HCT116 (cell line): ENCODE measurements around the gene PLAGL2. TPM values are rescaled to one million over a fixed set of nuclear protein-coding genes. Genes with fewer than 3 reads are reported as not detected.

Source experiments
- ATAC-seq: fragments of 200-7000 bp; cut with Tn5 transposase; 2 replicates; pipeline ENCODE4 v1.9.1; 2020; ENCODE audit warnings: mild to moderate bottlenecking, moderate library complexity
- BruUV-seq: library from RNA; stranded (reverse); fragments of 400-500 nt; replicated peaks from 2 replicates; lab custom pipeline; 2021; lab: Mats Ljungman, UMichigan
- CTCF ChIA-PET: fragments of 300-600 bp; sonication (Branson Sonifier 250); formaldehyde crosslinking; loops from one replicate; lab custom pipeline; 2021; ENCODE audit warnings: antibody characterized with exemption; lab: Charles Lee
- POLR2A ChIA-PET: fragments of 300-600, 350-600 bp; sonication (Branson Sonifier 250); formaldehyde crosslinking; loops from one replicate; lab custom pipeline; 2021; ENCODE audit warnings: antibody characterized with exemption; lab: Charles Lee
- RAD21 ChIA-PET, 2 experiments: fragments of 300-600 bp; sonication (Branson Sonifier 250); formaldehyde crosslinking; loops; one replicate each; lab custom pipeline; 2023; ENCODE audit warnings: low total read pairs in 2 of 2; ENCODE audit not compliant: uncharacterized antibody in 2 of 2, unreplicated experiment in 2 of 2, low non-redundant PET in 1 of 2; lab: Charles Lee
- DNase-seq: peaks from one replicate; pipeline ENCODE4 v3.0.0-alpha.2; 2010; ENCODE audit warnings: low read depth, low spot score
- H2AFZ ChIP-seq: fragments of 200-600 bp; shearing (Covaris generic), sonication (generic); 2 replicates; pipeline ENCODE4 v1.6.1; 2017; ENCODE audit warnings: low read depth, mixed run types, mixed read lengths, antibody characterized with exemption, low read length; ENCODE audit not compliant: poor library complexity, severe bottlenecking
- H3K27ac ChIP-seq: 2 replicates; pipeline ENCODE4 v1.5.1; 2012; ENCODE audit warnings: low read depth, low read length
- H3K27me3 ChIP-seq: fragments of 200-600 bp; sonication (generic); 2 replicates; pipeline ENCODE4 v1.6.1; 2016; ENCODE audit warnings: mixed run types, low read length, mixed read lengths; ENCODE audit not compliant: insufficient read depth
- H3K36me3 ChIP-seq, 2 experiments: fragments of 200-500 bp in 1 of 2; fragments of 200-600 bp in 1 of 2; sonication (Bioruptor generic) in 1 of 2; sonication (generic) in 1 of 2; 2 replicates each; pipeline versions ENCODE4 v1.5.1 to v1.6.1; 2014 to 2016; ENCODE audit warnings: low read length in 2 of 2, inconsistent platforms in 1 of 2, mixed read lengths in 1 of 2, mixed run types in 1 of 2; ENCODE audit not compliant: insufficient read depth in 2 of 2, control insufficient read depth in 1 of 2
- H3K4me1 ChIP-seq, 2 experiments: fragments of 200-600 bp in 1 of 2; sonication (generic) in 1 of 2; 2 replicates each; pipeline versions ENCODE4 v1.5.1 to v1.6.1; 2012 to 2017; ENCODE audit warnings: low read length in 2 of 2, inconsistent platforms in 1 of 2, mild to moderate bottlenecking in 1 of 2, mixed read lengths in 1 of 2, mixed run types in 1 of 2, moderate library complexity in 1 of 2; ENCODE audit not compliant: insufficient read depth in 2 of 2, control insufficient read depth in 1 of 2
- H3K4me2 ChIP-seq: fragments of 200-600 bp; sonication (generic); 2 replicates; pipeline ENCODE4 v1.6.1; 2017; ENCODE audit warnings: mixed run types, low read length, mixed read lengths
- H3K4me3 ChIP-seq, 2 experiments: fragments of 200-600 bp in 1 of 2; sonication (generic) in 1 of 2; replicated peaks in 1 of 2; 2 replicates each; pipeline ENCODE4 v1.5.1; 2011 to 2016; ENCODE audit warnings: low read length in 2 of 2, control low read depth in 1 of 2, low read depth in 1 of 2, mild to moderate bottlenecking in 1 of 2, mixed read lengths in 1 of 2, mixed run types in 1 of 2
- H3K79me2 ChIP-seq: fragments of 200-600 bp; sonication (generic); 2 replicates; pipeline ENCODE4 v1.6.1; 2017; ENCODE audit warnings: mild to moderate bottlenecking, mixed run types, low read length, moderate library complexity, mixed read lengths; ENCODE audit not compliant: insufficient read depth
- H3K9ac ChIP-seq: fragments of 200-600 bp; sonication (generic); 2 replicates; pipeline ENCODE4 v1.6.1; 2016; ENCODE audit warnings: low read length, mixed read lengths
- H3K9me2 ChIP-seq: fragments of 200-600 bp; sonication (generic), shearing (Covaris generic); 2 replicates; pipeline ENCODE4 v1.6.1; 2017; ENCODE audit warnings: mixed run types, mild to moderate bottlenecking, moderate library complexity; ENCODE audit not compliant: insufficient read depth
- H3K9me3 ChIP-seq, 2 experiments: fragments of 200-500 bp in 1 of 2; fragments of 200-600 bp in 1 of 2; sonication (Bioruptor generic) in 1 of 2; sonication (generic) in 1 of 2; 2 replicates each; pipeline ENCODE4 v1.6.1; 2014 to 2017; ENCODE audit warnings: low read length in 2 of 2, mixed read lengths in 2 of 2, inconsistent platforms in 1 of 2, low read depth in 1 of 2, mild to moderate bottlenecking in 1 of 2, mixed run types in 1 of 2, moderate library complexity in 1 of 2; ENCODE audit not compliant: control insufficient read depth in 1 of 2, insufficient read depth in 1 of 2
- H4K20me1 ChIP-seq: fragments of 200-600 bp; sonication (generic), shearing (Covaris generic); 2 replicates; pipeline ENCODE4 v1.6.1; 2017; ENCODE audit warnings: mixed run types, mild to moderate bottlenecking, moderate library complexity; ENCODE audit not compliant: insufficient read depth
- CEBPB ChIP-seq: IDR thresholded peaks from 2 replicates; pipeline ENCODE4 v1.6.1; 2012; ENCODE audit warnings: low read depth
- EZH2phosphoT487 ChIP-seq: fragments of 200-600 bp; IDR thresholded peaks from 2 replicates; pipeline ENCODE4 v1.6.1; 2018; ENCODE audit warnings: antibody characterized with exemption, borderline replicate concordance
- FOSL1 ChIP-seq: IDR thresholded peaks from 2 replicates; pipeline ENCODE4 v1.6.1; 2012; ENCODE audit warnings: low read depth
- SRF ChIP-seq: IDR thresholded peaks from 2 replicates; pipeline ENCODE4 v1.6.1; 2012; ENCODE audit warnings: low read depth
- ZNF274 ChIP-seq: fragments of 200-500 bp; sonication (Bioruptor generic); IDR thresholded peaks from 2 replicates; pipeline ENCODE4 v1.6.1; 2014; ENCODE audit warnings: mild to moderate bottlenecking, low read depth, low read length, inconsistent platforms
- intact Hi-C: fragments of 100-400 bp; cut with micrococcal nuclease; formaldehyde crosslinking; loops from 2 replicates; pipeline ENCODE4 v1.10.0; 2022
- total RNA-seq: library from RNA; stranded (reverse); gene quantifications from one replicate; pipeline ENCODE4 v1.2.1, GENCODE V29; 2021; ENCODE audit not compliant: unreplicated experiment
- TF ChIP-seq, protein P1 (sequence below): IDR thresholded peaks from 2 replicates; pipeline ENCODE4 v1.6.1; 2012

Gene PLAGL2
- total RNA-seq, 1 experiment from 2014 or later: 18.3 TPM

- ChIA-PET CTCF (no interaction called here), RAD21 (no interaction called here), POLR2A (no interaction called here)
- Histone ChIP-seq H3K79me2 (peaks cover 5% of the 10 kb centered on the region; the same call in 1 of the 2 replicates), H3K36me3 (peaks cover 20 to 32% of the 10 kb centered on the region in 2 experiments; a peak in 3 of 4 replicates), H3K4me2 (no peak overlapping the region), H3K9me2 (no peaks in the 10 kb centered on the region), H3K27ac (no peak overlapping the region), H3K27me3 (no peaks in the 10 kb centered on the region), H2AFZ (no peak overlapping the region), H3K4me3 (no peak overlapping the region), H4K20me1 (no peaks in the 10 kb centered on the region), H3K4me1 (no peaks in the 10 kb centered on the region), H3K9me3 (no peaks in the 10 kb centered on the region), H3K9ac (no peak overlapping the region)
- BruUV-seq: no TSS peak
- intact Hi-C loops: loop anchor here (10.0 kb wide), 1 partner anchor 62 kb away; no protein-coding TSS in a partner anchor
- no peak for TF ChIP-seq SRF
- ATAC-seq: no peak
- no peak for DNase-seq
These were observed 8.9 kb upstream of the PLAGL2 start for GRCh38 chr20:32216179-32217142.

GRCh38 chr20:32215729-32216128, 8.2 kb upstream of the PLAGL2 start:
- Histone ChIP-seq H3K27me3 (no peaks in the 10 kb centered on the region), H3K27ac (no peak overlapping the region), H3K9me3 (no peaks in the 10 kb centered on the region), H3K4me1 (no peaks in the 10 kb centered on the region), H3K9me2 (no peaks in the 10 kb centered on the region), H3K36me3 (peaks cover 23 to 33% of the 10 kb centered on the region in 2 experiments; a peak in 3 of 4 replicates), H3K9ac (no peak overlapping the region), H3K79me2 (peaks cover 9% of the 10 kb centered on the region; the same call in 1 of the 2 replicates), H4K20me1 (no peaks in the 10 kb centered on the region), H3K4me3 (no peak overlapping the region), H3K4me2 (no peak overlapping the region), H2AFZ (no peak overlapping the region)
- ChIA-PET RAD21 (no interaction called here), CTCF (no interaction called here), POLR2A (no interaction called here)
- DNase-seq (no peak), ATAC-seq (no peak)
- intact Hi-C loops: loop anchor here (10.0 kb wide), 1 partner anchor 61 kb away; no protein-coding TSS in a partner anchor
- BruUV-seq: no TSS peak
- TF ChIP-seq EZH2phosphoT487 (no peak), ZNF274 (no peak), CEBPB (no peak), FOSL1 (no peak)
- TF ChIP-seq, protein P1, sequence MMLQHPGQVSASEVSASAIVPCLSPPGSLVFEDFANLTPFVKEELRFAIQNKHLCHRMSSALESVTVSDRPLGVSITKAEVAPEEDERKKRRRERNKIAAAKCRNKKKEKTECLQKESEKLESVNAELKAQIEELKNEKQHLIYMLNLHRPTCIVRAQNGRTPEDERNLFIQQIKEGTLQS: no peak
